IMR-90 (cell line): Measurements from ENCODE around the gene KLC1.

Experiments
- BHLHE40 ChIP-seq: fragments of 150-350 bp; IDR thresholded peaks from 2 replicates; pipeline ENCODE4 v1.6.1; 2016; ENCODE audit warnings: mild to moderate bottlenecking, low read depth, low read length
- CEBPB ChIP-seq: IDR thresholded peaks from 2 replicates; pipeline ENCODE4 v1.6.1; 2012; ENCODE audit warnings: low read depth, low read length, improper control_type of control experiment
- MAFK ChIP-seq: IDR thresholded peaks from 2 replicates; pipeline ENCODE4 v1.6.1; 2012; ENCODE audit warnings: low read depth, low read length, improper control_type of control experiment
- MXI1 ChIP-seq: IDR thresholded peaks from 2 replicates; pipeline ENCODE4 v1.6.1; 2012; ENCODE audit warnings: low read depth, mild to moderate bottlenecking, low read length, moderate library complexity, borderline replicate concordance
- POLR2A ChIP-seq: IDR thresholded peaks from 2 replicates; pipeline ENCODE4 v1.6.1; 2012; ENCODE audit warnings: mild to moderate bottlenecking, low read depth, low read length
- RFX5 ChIP-seq: IDR thresholded peaks from 2 replicates; pipeline ENCODE4 v1.8.0; 2012; ENCODE audit warnings: low read depth, mild to moderate bottlenecking, low read length, moderate library complexity
- TF ChIP-seq, protein P1 (sequence below): conservative IDR thresholded peaks from 2 replicates; pipeline ENCODE4 v1.5.1; 2012; ENCODE audit warnings: mild to moderate bottlenecking, low read depth, low read length, improper control_type of control experiment
- TF ChIP-seq, protein P2 (sequence below): fragments of 150-350 bp; IDR thresholded peaks from 2 replicates; pipeline ENCODE4 v1.6.1; 2017; ENCODE audit warnings: mild to moderate bottlenecking, antibody characterized with exemption, low read length, low read depth

DNA sequence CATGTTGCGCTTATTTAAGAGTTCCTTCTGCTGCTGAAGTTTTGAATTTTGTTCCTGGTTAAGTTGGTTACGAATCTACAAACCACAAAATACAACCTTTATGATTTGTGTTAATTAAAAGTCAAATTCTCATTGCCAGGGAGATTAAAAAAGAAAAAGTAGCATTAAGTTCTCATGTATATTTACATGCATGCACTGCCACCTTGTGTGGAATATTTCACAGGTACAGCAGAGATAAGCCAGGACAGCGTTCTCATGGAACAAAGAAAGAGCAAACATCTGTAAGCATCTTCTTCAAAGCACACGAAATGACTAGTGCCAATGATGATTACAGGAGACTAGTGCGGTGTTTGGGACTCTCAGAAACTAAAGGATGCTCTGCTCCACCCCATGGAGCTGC, 120.8 kb downstream of the KLC1 start:
- TF ChIP-seq MXI1 (no peak), MAFK (no peak), RFX5 (no peak), CEBPB (no peak), POLR2A (no peak), BHLHE40 (no peak)
- TF ChIP-seq, protein P1, sequence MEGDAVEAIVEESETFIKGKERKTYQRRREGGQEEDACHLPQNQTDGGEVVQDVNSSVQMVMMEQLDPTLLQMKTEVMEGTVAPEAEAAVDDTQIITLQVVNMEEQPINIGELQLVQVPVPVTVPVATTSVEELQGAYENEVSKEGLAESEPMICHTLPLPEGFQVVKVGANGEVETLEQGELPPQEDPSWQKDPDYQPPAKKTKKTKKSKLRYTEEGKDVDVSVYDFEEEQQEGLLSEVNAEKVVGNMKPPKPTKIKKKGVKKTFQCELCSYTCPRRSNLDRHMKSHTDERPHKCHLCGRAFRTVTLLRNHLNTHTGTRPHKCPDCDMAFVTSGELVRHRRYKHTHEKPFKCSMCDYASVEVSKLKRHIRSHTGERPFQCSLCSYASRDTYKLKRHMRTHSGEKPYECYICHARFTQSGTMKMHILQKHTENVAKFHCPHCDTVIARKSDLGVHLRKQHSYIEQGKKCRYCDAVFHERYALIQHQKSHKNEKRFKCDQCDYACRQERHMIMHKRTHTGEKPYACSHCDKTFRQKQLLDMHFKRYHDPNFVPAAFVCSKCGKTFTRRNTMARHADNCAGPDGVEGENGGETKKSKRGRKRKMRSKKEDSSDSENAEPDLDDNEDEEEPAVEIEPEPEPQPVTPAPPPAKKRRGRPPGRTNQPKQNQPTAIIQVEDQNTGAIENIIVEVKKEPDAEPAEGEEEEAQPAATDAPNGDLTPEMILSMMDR = no peak
- TF ChIP-seq, protein P2, sequence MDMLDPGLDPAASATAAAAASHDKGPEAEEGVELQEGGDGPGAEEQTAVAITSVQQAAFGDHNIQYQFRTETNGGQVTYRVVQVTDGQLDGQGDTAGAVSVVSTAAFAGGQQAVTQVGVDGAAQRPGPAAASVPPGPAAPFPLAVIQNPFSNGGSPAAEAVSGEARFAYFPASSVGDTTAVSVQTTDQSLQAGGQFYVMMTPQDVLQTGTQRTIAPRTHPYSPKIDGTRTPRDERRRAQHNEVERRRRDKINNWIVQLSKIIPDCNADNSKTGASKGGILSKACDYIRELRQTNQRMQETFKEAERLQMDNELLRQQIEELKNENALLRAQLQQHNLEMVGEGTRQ = no peak
